ENCODE measurements around the gene ACTR1A. TPM values are rescaled to one million over a fixed set of nuclear protein-coding genes. Genes with fewer than 3 reads are reported as not detected.

The ACTR1A gene
- total and polyA plus RNA-seq, 4 donors = 113 to 177 (median 155) TPM

- Histone ChIP-seq H3K27ac (ENCODE audit: low read depth, low read length) (no peak overlapping the region), H3K36me3 (ENCODE audit: control insufficient read depth, insufficient read depth, low read length) (peaks cover 28% of the 10 kb centered on the region), H3K4me3 (ENCODE audit: low read depth, low read length) (no peak overlapping the region), H3K9me3 (ENCODE audit: control insufficient read depth, insufficient read depth, low read length) (no peaks in the 10 kb centered on the region), H3K4me1 (ENCODE audit: control insufficient read depth, insufficient read depth, low read length) (peaks cover 8% of the 10 kb centered on the region), H3K27me3 (ENCODE audit: control insufficient read depth, insufficient read depth, low read length) (no peaks in the 10 kb centered on the region)
- no peak for DNase-seq (ENCODE audit: low read depth in 4 of 6, low spot score in 6 of 6)
- 93% methylated on average over 9 of the region's 12 CpGs for WGBS (ENCODE audit: insufficient coverage)
Observed at GRCh38 chr10:102519246-102519825, 16.8 kb upstream of the ACTR1A start.

GRCh38 chr10:102517553-102517952 lies 15.0 kb upstream of the ACTR1A start:
- WGBS (ENCODE audit: insufficient coverage) = no CpG with 5 or more reads among the region's 3 CpGs
- Histone ChIP-seq H3K27ac (ENCODE audit: low read depth, low read length) (no peak overlapping the region), H3K4me1 (ENCODE audit: control insufficient read depth, insufficient read depth, low read length) (peaks cover 6% of the 10 kb centered on the region), H3K36me3 (ENCODE audit: control insufficient read depth, insufficient read depth, low read length) (peaks cover 39% of the 10 kb centered on the region), H3K4me3 (ENCODE audit: low read depth, low read length) (no peak overlapping the region), H3K9me3 (ENCODE audit: control insufficient read depth, insufficient read depth, low read length) (no peaks in the 10 kb centered on the region), H3K27me3 (ENCODE audit: control insufficient read depth, insufficient read depth, low read length) (no peaks in the 10 kb centered on the region)
- no peak for DNase-seq (ENCODE audit: low read depth in 4 of 6, low spot score in 6 of 6)

GRCh38 chr10:102515724-102516123 lies 13.2 kb upstream of the ACTR1A start:
- Histone ChIP-seq H3K9me3 (ENCODE audit: control insufficient read depth, insufficient read depth, low read length) (no peaks in the 10 kb centered on the region), H3K27me3 (ENCODE audit: control insufficient read depth, insufficient read depth, low read length) (no peaks in the 10 kb centered on the region), H3K4me3 (ENCODE audit: low read depth, low read length) (no peak overlapping the region), H3K27ac (ENCODE audit: low read depth, low read length) (no peak overlapping the region), H3K4me1 (ENCODE audit: control insufficient read depth, insufficient read depth, low read length) (peaks cover 6% of the 10 kb centered on the region), H3K36me3 (ENCODE audit: control insufficient read depth, insufficient read depth, low read length) (peaks cover 40% of the 10 kb centered on the region)
- no peak for DNase-seq (ENCODE audit: low read depth in 4 of 6, low spot score in 6 of 6)
- 95% methylated on average over 3 of the region's 3 CpGs for WGBS (ENCODE audit: insufficient coverage)

GRCh38 chr10:102514487-102515311 lies 12.2 kb upstream of the ACTR1A start:
- Histone ChIP-seq H3K36me3 (ENCODE audit: control insufficient read depth, insufficient read depth, low read length) (peaks cover 48% of the 10 kb centered on the region), H3K4me3 (ENCODE audit: low read depth, low read length) (no peak overlapping the region), H3K4me1 (ENCODE audit: control insufficient read depth, insufficient read depth, low read length) (peaks cover 6% of the 10 kb centered on the region), H3K27me3 (ENCODE audit: control insufficient read depth, insufficient read depth, low read length) (no peaks in the 10 kb centered on the region), H3K27ac (ENCODE audit: low read depth, low read length) (no peak overlapping the region), H3K9me3 (ENCODE audit: control insufficient read depth, insufficient read depth, low read length) (no peaks in the 10 kb centered on the region)
- 79% methylated on average over 9 of the region's 12 CpGs for WGBS (ENCODE audit: insufficient coverage)
- no peak for DNase-seq (ENCODE audit: low read depth in 4 of 6, low spot score in 6 of 6)

GRCh38 chr10:102511583-102512274 lies 9.2 kb upstream of the ACTR1A start:
- H3K9me3 ChIP-seq (ENCODE audit: control insufficient read depth, insufficient read depth, low read length) = no peaks in the 10 kb centered on the region
- no peak overlapping the region for H3K4me3 ChIP-seq (ENCODE audit: low read depth, low read length)
- no peaks in the 10 kb centered on the region for H3K27me3 ChIP-seq (ENCODE audit: control insufficient read depth, insufficient read depth, low read length)
- no peak overlapping the region for H3K27ac ChIP-seq (ENCODE audit: low read depth, low read length)
- peaks cover 6% of the 10 kb centered on the region for H3K4me1 ChIP-seq (ENCODE audit: control insufficient read depth, insufficient read depth, low read length)
- H3K36me3 ChIP-seq (ENCODE audit: control insufficient read depth, insufficient read depth, low read length) = peaks cover 47% of the 10 kb centered on the region
- peak in 1 of 6 donors; percentile 56 for DNase-seq (ENCODE audit: low read depth in 4 of 6, low spot score in 6 of 6)
- WGBS (ENCODE audit: insufficient coverage) = 65% methylated on average over 2 of the region's 6 CpGs

- Histone ChIP-seq H3K4me1 (ENCODE audit: control insufficient read depth, insufficient read depth, low read length) (peaks cover 8% of the 10 kb centered on the region), H3K4me3 (ENCODE audit: low read depth, low read length) (no peak overlapping the region), H3K36me3 (ENCODE audit: control insufficient read depth, insufficient read depth, low read length) (peaks cover 40% of the 10 kb centered on the region), H3K27ac (ENCODE audit: low read depth, low read length) (no peak overlapping the region), H3K9me3 (ENCODE audit: control insufficient read depth, insufficient read depth, low read length) (no peaks in the 10 kb centered on the region), H3K27me3 (ENCODE audit: control insufficient read depth, insufficient read depth, low read length) (no peaks in the 10 kb centered on the region)
- DNase-seq (ENCODE audit: low read depth in 4 of 6, low spot score in 6 of 6) = no peak
- 100% methylated on average over 1 of the region's 2 CpGs for WGBS (ENCODE audit: insufficient coverage)
Observed at GRCh38 chr10:102509387-102509786, 6.9 kb upstream of the ACTR1A start.

- H3K27ac ChIP-seq (ENCODE audit: low read depth, low read length) = no peak overlapping the region
- peak in 1 of 6 donors; percentile 22 for DNase-seq (ENCODE audit: low read depth in 4 of 6, low spot score in 6 of 6)
- 50% methylated on average over 1 of the region's 1 CpG for WGBS (ENCODE audit: insufficient coverage)
Observed at GRCh38 chr10:102508506-102508905, 6.0 kb upstream of the ACTR1A start.

GRCh38 chr10:102507521-102507920 lies 5.0 kb upstream of the ACTR1A start:
- H3K27me3 ChIP-seq (ENCODE audit: control insufficient read depth, insufficient read depth, low read length) = no peaks in the 10 kb centered on the region
- no peak for DNase-seq (ENCODE audit: low read depth in 4 of 6, low spot score in 6 of 6)
- peaks cover 8% of the 10 kb centered on the region for H3K4me1 ChIP-seq (ENCODE audit: control insufficient read depth, insufficient read depth, low read length)
- peaks cover 25% of the 10 kb centered on the region for H3K36me3 ChIP-seq (ENCODE audit: control insufficient read depth, insufficient read depth, low read length)
- 60% methylated on average over 1 of the region's 3 CpGs for WGBS (ENCODE audit: insufficient coverage)
- H3K4me3 ChIP-seq (ENCODE audit: low read depth, low read length) = no peak overlapping the region
- H3K9me3 ChIP-seq (ENCODE audit: control insufficient read depth, insufficient read depth, low read length) = no peaks in the 10 kb centered on the region
- H3K27ac ChIP-seq (ENCODE audit: low read depth, low read length) = no peak overlapping the region

More at GRCh38 chr10:102508506-102508905, 6.0 kb upstream of the ACTR1A start:
- H3K9me3 ChIP-seq (ENCODE audit: control insufficient read depth, insufficient read depth, low read length) = no peaks in the 10 kb centered on the region
- H3K27me3 ChIP-seq (ENCODE audit: control insufficient read depth, insufficient read depth, low read length) = no peaks in the 10 kb centered on the region
- H3K4me1 ChIP-seq (ENCODE audit: control insufficient read depth, insufficient read depth, low read length) = peaks cover 8% of the 10 kb centered on the region
- H3K36me3 ChIP-seq (ENCODE audit: control insufficient read depth, insufficient read depth, low read length) = peaks cover 32% of the 10 kb centered on the region
- H3K4me3 ChIP-seq (ENCODE audit: low read depth, low read length) = no peak overlapping the region

GRCh38 chr10:102505462-102506115 lies 3.1 kb upstream of the ACTR1A start:
- H3K36me3 ChIP-seq (ENCODE audit: control insufficient read depth, insufficient read depth, low read length) = peaks cover 26% of the 10 kb centered on the region
- peaks cover 11% of the 10 kb centered on the region for H3K4me1 ChIP-seq (ENCODE audit: control insufficient read depth, insufficient read depth, low read length)
- H3K27ac ChIP-seq (ENCODE audit: low read depth, low read length) = peak overlapping the region; percentile 44
- H3K4me3 ChIP-seq (ENCODE audit: low read depth, low read length) = peak overlapping the region; percentile 98
- no peaks in the 10 kb centered on the region for H3K9me3 ChIP-seq (ENCODE audit: control insufficient read depth, insufficient read depth, low read length)
- no peaks in the 10 kb centered on the region for H3K27me3 ChIP-seq (ENCODE audit: control insufficient read depth, insufficient read depth, low read length)
- DNase-seq (ENCODE audit: low read depth in 4 of 6, low spot score in 6 of 6) = peak in 1 of 6 donors; percentile 21
- WGBS (ENCODE audit: insufficient coverage) = 38% methylated on average over 5 of the region's 10 CpGs
